Measurements from ENCODE around the gene TRAK2.

DNA sequence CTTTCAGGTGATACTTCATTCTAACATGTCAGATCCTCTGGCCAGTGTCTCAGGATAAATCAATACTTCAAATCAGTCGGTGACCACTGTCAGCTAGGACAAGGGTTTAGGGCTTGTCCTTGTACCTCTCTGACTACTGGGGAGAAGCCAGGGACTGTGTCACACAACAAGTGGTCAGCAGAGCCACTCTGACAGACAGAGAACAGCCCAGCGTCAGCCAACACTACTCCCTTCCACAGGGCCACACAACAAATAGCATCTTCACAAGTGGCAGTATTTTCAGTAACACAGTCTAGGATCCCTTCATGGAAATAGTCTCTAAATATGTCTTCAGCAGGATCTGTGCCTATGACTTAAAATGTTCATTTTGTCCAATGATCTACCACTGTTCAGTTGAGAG is 108.3 kb downstream of the TRAK2 start:
- TF ChIP-seq EZH2 (IDR thresholded peaks at IDR 0.05; ENCODE audit: borderline replicate concordance, insufficient read depth, low read depth, low read length, poor library complexity, severe bottlenecking) (no peak), CTCF (IDR thresholded peaks at IDR 0.05) (no peak)

All from B cell (primary cell).